NCI-H345 (cell line): ENCODE measurements around the gene FAM117A.
"Not testable (repeated sequence)": the region's sequence is repeated elsewhere in the genome, so short reads cannot be mapped to it uniquely, and the experiment has no call there.

Experiments used
- DNase-seq: peaks from one replicate; lab custom pipeline; 2025; lab: John Stamatoyannopoulos, UW

The FAM117A gene

GRCh38 chr17:49677933-49678847 lies 85.7 kb downstream of the FAM117A start, which contains the start of gene SPOP:
Gene SPOP, minus strand, starts transcription at chr17:49678097. Its CDS starts 55,287 bp downstream, at chr17:49622810.
- peak; percentile 98 for DNase-seq

- DNase-seq, result peak; percentile 95
Observed at GRCh38 chr17:49677134-49677932, 86.6 kb downstream of the FAM117A start.

- no peak for DNase-seq
Observed at GRCh38 chr17:49676276-49676868, 87.6 kb downstream of the FAM117A start.

- no peak for DNase-seq
Observed at GRCh38 chr17:49674507-49674906, 89.4 kb downstream of the FAM117A start.

GRCh38 chr17:49673679-49674078 lies 90.3 kb downstream of the FAM117A start:
- not testable (repeated sequence) for DNase-seq

GRCh38 chr17:49670641-49671040 lies 93.3 kb downstream of the FAM117A start:
- no peak for DNase-seq

GRCh38 chr17:49670002-49670401 lies 93.9 kb downstream of the FAM117A start:
- DNase-seq, result no peak

GRCh38 chr17:49667854-49668253 lies 96.1 kb downstream of the FAM117A start:
- DNase-seq, result no peak

- no peak for DNase-seq
Observed at GRCh38 chr17:49664706-49665211, 99.2 kb downstream of the FAM117A start.
